HUES64 (cell line): ENCODE measurements around the gene GAS1.

Source experiments
- H3K27ac ChIP-seq: 2 replicates; pipeline ENCODE4 v1.7.0; 2013; ENCODE audit warnings: low read depth, low read length, inconsistent platforms
- H3K27me3 ChIP-seq: 2 replicates; pipeline ENCODE4 v1.6.1; 2013; ENCODE audit warnings: mild to moderate bottlenecking, low read length; ENCODE audit not compliant: insufficient read depth
- H3K36me3 ChIP-seq: 2 replicates; pipeline ENCODE4 v1.6.1; 2013; ENCODE audit warnings: mild to moderate bottlenecking, low read length; ENCODE audit not compliant: insufficient read depth
- H3K4me1 ChIP-seq: 2 replicates; pipeline ENCODE4 v1.6.1; 2013; ENCODE audit warnings: mild to moderate bottlenecking, low read length, moderate library complexity; ENCODE audit not compliant: insufficient read depth
- H3K4me3 ChIP-seq: 2 replicates; pipeline ENCODE4 v1.5.1; 2013; ENCODE audit warnings: mild to moderate bottlenecking, low read length, moderate library complexity
- H3K9ac ChIP-seq: 2 replicates; pipeline ENCODE4 v1.6.1; 2013; ENCODE audit warnings: mild to moderate bottlenecking, low read depth, low read length
- H3K9me3 ChIP-seq: 2 replicates; pipeline ENCODE4 v1.6.1; 2013; ENCODE audit warnings: low read depth, low read length; ENCODE audit not compliant: insufficient read depth
- WGBS: fragments of 150-250, 120-280 bp; methylation state at CpG from one replicate; pipeline ENCODE4 v1.1.7; 2013; ENCODE audit warnings: missing lambda C conversion rate; 5-methylcytosine and 5-hydroxymethylcytosine counted together

GAS1 gene

GRCh38 chr9:86960938-86961337 lies 13.6 kb upstream of the GAS1 start:
- Histone ChIP-seq H3K4me3 (no peak overlapping the region), H3K27me3 (no peaks in the 10 kb centered on the region), H3K9me3 (no peaks in the 10 kb centered on the region), H3K9ac (no peak overlapping the region), H3K27ac (no peak overlapping the region), H3K36me3 (no peaks in the 10 kb centered on the region), H3K4me1 (no peaks in the 10 kb centered on the region)
- 97% methylated on average over 6 of the region's 6 CpGs for WGBS

- Histone ChIP-seq H3K27ac (no peak overlapping the region), H3K4me3 (no peak overlapping the region), H3K4me1 (no peaks in the 10 kb centered on the region), H3K36me3 (no peaks in the 10 kb centered on the region), H3K27me3 (no peaks in the 10 kb centered on the region), H3K9ac (no peak overlapping the region), H3K9me3 (no peaks in the 10 kb centered on the region)
- WGBS = 67% methylated on average over 1 of the region's 1 CpG
These were observed 10.9 kb upstream of the GAS1 start for GRCh38 chr9:86958203-86958602.

- H3K27ac ChIP-seq = no peak overlapping the region
- no peaks in the 10 kb centered on the region for H3K36me3 ChIP-seq
- peaks cover 6% of the 10 kb centered on the region; the same call in 1 of the 2 replicates for H3K9me3 ChIP-seq
- H3K4me1 ChIP-seq = no peaks in the 10 kb centered on the region
- H3K27me3 ChIP-seq = peaks cover 1% of the 10 kb centered on the region; the same call in 1 of the 2 replicates
- 84% methylated on average over 4 of the region's 4 CpGs for WGBS
- H3K9ac ChIP-seq = no peak overlapping the region
- no peak overlapping the region for H3K4me3 ChIP-seq
These were observed 8.3 kb upstream of the GAS1 start for GRCh38 chr9:86955561-86955960.

GRCh38 chr9:86955042-86955441 lies 7.7 kb upstream of the GAS1 start:
- no peak overlapping the region for H3K27ac ChIP-seq
- H3K27me3 ChIP-seq = peaks cover 6% of the 10 kb centered on the region
- H3K36me3 ChIP-seq = no peaks in the 10 kb centered on the region
- no peak overlapping the region for H3K4me3 ChIP-seq
- 94% methylated on average over 2 of the region's 2 CpGs for WGBS
- H3K9ac ChIP-seq = no peak overlapping the region
- no peaks in the 10 kb centered on the region for H3K4me1 ChIP-seq
- peaks cover 6% of the 10 kb centered on the region; the same call in 1 of the 2 replicates for H3K9me3 ChIP-seq

- peaks cover 22% of the 10 kb centered on the region for H3K27me3 ChIP-seq
- no peaks in the 10 kb centered on the region for H3K36me3 ChIP-seq
- H3K4me1 ChIP-seq = peaks cover 10% of the 10 kb centered on the region
These were observed 5.9 kb upstream of the GAS1 start for GRCh38 chr9:86953181-86953580.

GRCh38 chr9:86948074-86948929 lies 996 bp upstream of the GAS1 start:
- H3K9ac ChIP-seq = 0 out of 2 replicates have a peak overlapping the region, but pooled peaks have one; percentile 35
- no peaks in the 10 kb centered on the region for H3K36me3 ChIP-seq
- peak overlapping the region; percentile 81 for H3K4me3 ChIP-seq
- no peak overlapping the region for H3K27ac ChIP-seq
- H3K9me3 ChIP-seq = peaks cover 6% of the 10 kb centered on the region; the same call in 1 of the 2 replicates
- H3K4me1 ChIP-seq = peaks cover 29% of the 10 kb centered on the region
- peaks cover 49% of the 10 kb centered on the region for H3K27me3 ChIP-seq
- WGBS = under 1% methylated on average over 35 of the region's 36 CpGs

More at GRCh38 chr9:86953181-86953580, 5.9 kb upstream of the GAS1 start:
- H3K27ac ChIP-seq = no peak overlapping the region
- WGBS = 97% methylated on average over 5 of the region's 5 CpGs
- no peak overlapping the region for H3K9ac ChIP-seq
- H3K9me3 ChIP-seq = peaks cover 6% of the 10 kb centered on the region; the same call in 1 of the 2 replicates
- H3K4me3 ChIP-seq = no peak overlapping the region

GRCh38 chr9:86946201-86947145 lies 833 bp downstream of the GAS1 start:
- Histone ChIP-seq H3K36me3 (no peaks in the 10 kb centered on the region), H3K9ac (peak overlapping the region; percentile 82), H3K9me3 (peaks cover 6% of the 10 kb centered on the region; the same call in 1 of the 2 replicates), H3K4me3 (peak overlapping the region; percentile 81), H3K4me1 (peaks cover 47% of the 10 kb centered on the region), H3K27ac (peak overlapping the region; percentile 96), H3K27me3 (peaks cover 68% of the 10 kb centered on the region)
- under 1% methylated on average over 125 of the region's 125 CpGs for WGBS

- H3K36me3 ChIP-seq = no peaks in the 10 kb centered on the region
- peaks cover 73% of the 10 kb centered on the region for H3K27me3 ChIP-seq
- WGBS = under 1% methylated on average over 62 of the region's 62 CpGs
- H3K27ac ChIP-seq = no peak overlapping the region; the same call in 1 of the 2 replicates
- 0 out of 2 replicates have a peak, but pooled peaks cover under 1% of the 10 kb centered on the region for H3K9me3 ChIP-seq
- peaks cover 54% of the 10 kb centered on the region for H3K4me1 ChIP-seq
- peak overlapping the region; percentile 82 for H3K9ac ChIP-seq
- peak overlapping the region; percentile 81 for H3K4me3 ChIP-seq
These were observed 1.5 kb downstream of the GAS1 start for GRCh38 chr9:86945728-86946200.

- Histone ChIP-seq H3K4me3 (peak overlapping the region; percentile 81), H3K4me1 (peaks cover 60% of the 10 kb centered on the region), H3K9ac (peak overlapping the region; percentile 82), H3K27me3 (peaks cover 70% of the 10 kb centered on the region), H3K27ac (no peak overlapping the region), H3K36me3 (no peaks in the 10 kb centered on the region), H3K9me3 (no peaks in the 10 kb centered on the region)
- 10% methylated on average over 25 of the region's 27 CpGs for WGBS
These were observed 2.2 kb downstream of the GAS1 start for GRCh38 chr9:86944796-86945727.
